NCI-H524 treated with DMSO at 0.1 percent for 48 hours (cell line): ENCODE measurements around the gene HOTAIR.

Experiments
- DNase-seq: peaks from one replicate; lab custom pipeline; 2025; lab: John Stamatoyannopoulos, UW

The HOTAIR gene

DNA sequence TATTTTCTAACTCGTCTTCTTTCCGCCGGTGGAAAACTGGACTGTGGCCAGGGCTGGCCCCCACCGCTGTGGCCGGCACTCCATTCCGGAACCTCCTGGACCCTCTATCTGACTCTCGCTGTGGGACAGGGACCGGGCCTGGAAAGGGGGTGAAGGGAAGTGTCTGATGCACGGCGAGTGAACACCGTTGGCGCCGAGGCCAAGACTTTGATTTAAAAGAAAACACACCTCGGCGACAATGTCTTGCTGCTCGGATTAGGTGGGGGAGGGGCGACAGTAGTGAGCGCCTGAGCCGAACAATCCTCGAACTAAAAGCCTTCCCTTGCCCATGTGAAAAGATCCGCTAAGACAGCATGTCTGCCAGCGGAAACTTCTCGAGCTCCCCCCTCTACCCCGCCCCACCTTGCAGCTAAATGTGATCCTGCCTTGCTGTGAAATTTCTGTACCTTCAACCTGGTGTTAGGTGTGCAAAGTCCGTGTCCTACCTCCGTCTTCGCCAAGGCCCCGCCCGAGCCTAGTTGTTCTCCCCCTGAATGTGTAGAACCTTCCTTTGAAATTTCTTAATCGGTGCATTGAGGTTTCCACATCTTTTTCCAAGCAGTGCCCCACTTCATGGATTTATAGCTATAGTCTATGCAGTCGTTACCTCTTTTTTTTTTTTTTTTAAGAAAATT is 862 bp upstream of the HOTAIR start:
- no peak for DNase-seq

GRCh38 chr12:53975064-53975471 is 314 bp upstream of the HOTAIR start:
- DNase-seq, result no peak

DNA sequence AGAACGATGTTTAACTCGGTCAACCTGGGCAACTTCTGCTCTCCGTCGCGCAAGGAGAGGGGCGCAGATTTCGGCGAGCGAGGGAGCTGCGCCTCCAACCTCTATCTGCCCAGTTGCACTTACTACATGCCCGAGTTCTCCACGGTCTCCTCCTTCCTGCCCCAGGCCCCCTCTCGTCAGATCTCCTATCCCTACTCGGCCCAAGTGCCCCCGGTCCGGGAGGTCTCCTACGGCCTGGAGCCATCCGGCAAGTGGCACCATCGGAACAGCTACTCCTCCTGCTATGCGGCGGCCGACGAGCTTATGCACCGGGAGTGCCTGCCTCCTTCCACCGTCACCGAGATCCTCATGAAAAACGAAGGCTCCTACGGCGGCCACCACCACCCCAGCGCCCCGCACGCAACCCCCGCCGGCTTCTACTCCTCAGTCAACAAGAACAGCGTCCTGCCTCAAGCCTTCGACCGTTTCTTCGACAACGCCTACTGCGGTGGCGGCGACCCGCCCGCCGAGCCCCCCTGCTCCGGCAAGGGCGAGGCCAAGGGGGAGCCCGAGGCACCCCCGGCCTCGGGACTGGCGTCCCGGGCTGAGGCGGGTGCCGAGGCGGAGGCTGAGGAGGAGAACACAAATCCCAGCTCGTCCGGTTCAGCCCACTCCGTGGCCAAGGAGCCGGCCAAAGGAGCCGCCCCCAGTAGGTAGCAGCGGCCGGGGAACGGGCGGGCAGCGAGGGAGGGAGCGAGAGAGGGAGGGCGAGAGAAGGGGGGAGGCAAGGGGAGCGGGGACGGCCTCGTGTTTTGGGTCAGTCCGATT is 1.3 kb downstream of the HOTAIR start:
- no peak for DNase-seq

- DNase-seq, result no peak
Measured at GRCh38 chr12:53972722-53973235, 2.0 kb downstream of the HOTAIR start, which contains the start of gene HOXC11. Gene HOXC11 (plus strand): TSS chr12:53973126. CDS start chr12:53973242, 116 bp downstream.

- no peak for DNase-seq
Measured at GRCh38 chr12:53972152-53972702, 2.5 kb downstream of the HOTAIR start.

- DNase-seq, result no peak
Measured at GRCh38 chr12:53971686-53972085, 3.1 kb downstream of the HOTAIR start.

DNA sequence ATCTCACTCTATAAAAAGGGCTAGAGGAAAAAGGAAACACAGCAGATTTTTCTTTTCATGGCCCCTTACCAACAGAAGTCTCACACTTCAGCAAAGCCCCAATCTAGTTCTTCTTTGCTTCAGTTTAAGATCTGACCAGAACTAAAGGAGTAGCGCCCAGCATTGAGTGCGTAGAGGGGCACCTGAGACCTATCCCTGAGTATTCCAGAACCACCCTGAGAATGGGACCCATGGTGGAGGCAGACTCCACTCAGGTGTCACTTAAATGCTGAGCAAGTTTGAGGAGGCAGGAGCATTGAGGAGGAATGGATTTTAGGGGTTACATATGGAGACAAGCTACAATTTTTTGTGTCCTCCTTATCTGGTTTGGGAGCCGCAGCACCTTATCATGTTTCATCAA is 3.6 kb downstream of the HOTAIR start:
- no peak for DNase-seq

GRCh38 chr12:53970451-53970850 is 4.3 kb downstream of the HOTAIR start:
- no peak for DNase-seq

DNA sequence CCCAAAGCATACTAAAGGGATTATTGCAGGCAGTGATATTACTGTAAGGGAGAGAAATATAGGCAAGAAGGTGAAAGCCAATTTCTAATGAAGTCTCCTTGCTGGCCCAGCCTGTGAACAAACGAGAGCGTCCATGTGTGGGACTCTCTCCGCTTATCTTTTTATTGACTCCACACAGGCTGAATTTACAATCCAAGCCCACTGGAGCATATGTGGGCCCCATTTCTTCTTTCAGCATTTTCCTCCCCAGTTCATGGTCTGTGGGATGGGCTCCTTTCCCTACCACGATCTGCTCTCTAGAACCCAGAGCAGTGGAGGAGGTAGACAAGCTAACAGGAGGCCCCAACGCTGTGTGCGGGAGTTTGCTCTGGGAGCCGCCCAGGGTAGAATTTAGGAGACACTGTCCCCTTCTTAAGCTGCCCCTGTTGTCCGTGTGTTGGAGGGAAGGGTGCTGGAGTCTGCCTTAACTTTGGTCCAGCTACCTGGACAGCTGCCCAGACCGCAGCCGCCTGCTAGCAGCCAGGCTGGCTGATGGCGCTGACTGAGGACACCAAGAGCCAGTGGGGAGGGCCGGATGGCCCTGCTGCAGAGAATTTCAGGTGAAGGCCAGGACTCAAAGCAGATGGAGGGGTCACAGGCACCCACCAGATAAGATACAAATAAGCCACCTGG is 5.0 kb downstream of the HOTAIR start:
- DNase-seq, result no peak

DNA sequence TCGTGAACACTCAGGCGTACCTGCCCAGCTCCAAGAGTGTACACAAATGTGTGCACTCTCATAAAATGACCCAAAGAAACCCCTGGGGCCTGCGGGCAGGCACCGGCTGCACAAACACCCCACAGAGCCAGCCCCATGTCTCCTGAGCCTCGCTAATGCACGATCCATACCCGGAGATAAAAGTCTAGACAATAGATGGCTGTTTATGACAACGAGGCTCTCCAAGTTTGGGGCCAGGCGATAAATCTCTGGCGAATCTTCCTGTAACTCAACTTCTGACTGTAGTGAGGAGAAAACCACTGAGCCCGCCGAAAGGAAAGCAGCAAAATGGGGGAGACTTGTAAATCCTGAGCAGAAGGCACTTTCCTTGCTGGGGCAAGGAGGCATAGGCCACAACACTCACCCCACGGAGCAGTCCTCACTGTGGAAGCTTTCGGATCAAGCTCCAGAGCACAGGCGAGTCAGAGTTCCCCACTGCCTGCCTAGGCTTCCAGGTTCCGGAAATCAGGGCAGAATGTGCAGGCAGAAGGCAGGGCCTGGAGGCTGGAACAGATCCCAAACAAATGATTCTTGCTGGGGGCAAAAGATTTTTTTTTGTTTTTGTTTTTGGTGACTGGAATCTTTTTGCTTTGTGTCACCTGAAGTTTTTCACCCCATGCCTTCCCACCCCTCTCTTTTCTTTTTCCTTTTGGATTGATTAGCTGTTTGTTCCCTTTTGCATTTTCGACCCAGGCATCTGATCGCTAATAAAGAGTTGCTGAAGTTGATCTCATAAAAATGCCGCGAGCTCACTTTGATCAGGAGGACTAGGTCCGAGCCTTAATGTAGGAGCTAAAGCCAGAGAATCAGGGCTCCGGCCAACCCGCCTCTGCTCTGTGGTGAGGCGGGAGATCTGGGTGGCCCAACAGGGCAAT is 6.3 kb downstream of the HOTAIR start:
- no peak for DNase-seq

DNA sequence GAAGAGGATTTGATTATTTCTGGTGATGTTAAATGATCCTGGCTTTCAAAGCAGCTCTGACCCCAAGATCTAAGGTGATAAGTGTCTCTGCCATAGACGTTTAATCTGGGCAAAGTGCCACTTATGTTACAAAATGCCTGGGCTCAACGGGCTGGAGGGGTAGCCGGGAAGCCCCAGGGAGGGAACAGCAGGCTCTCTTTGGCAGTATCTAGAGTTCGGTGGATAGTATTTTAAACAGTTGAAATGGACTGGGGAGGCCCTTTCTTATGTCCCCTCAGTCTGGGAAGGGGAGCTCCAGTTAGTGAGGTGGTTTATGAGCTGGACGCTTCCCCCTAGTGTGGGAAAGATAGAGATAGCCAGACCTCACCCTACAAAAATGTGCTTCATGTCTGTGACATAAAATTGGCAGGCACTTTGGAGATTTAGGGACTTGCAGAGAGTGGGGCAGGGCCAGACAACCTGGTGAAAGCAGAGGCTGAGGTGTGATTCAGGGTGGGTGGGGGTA is 7.3 kb downstream of the HOTAIR start:
- DNase-seq, result peak; percentile 36

- no peak for DNase-seq
Measured at GRCh38 chr12:53966385-53967133, 8.2 kb downstream of the HOTAIR start.

DNA sequence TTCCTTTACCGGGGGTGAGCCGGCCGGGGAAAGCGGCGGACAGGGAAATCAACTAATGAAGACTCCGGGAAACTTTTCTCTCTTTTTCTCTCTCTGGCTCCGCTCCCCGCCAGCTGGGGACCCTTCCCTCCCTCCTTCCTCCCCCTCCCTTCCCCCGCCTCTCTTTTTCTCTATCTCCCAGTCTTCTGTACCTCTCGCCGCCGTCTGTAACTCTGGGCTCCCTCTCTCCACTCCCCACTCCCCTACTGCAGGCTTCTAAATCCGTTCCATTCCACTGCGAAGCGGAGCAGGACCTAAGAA is 8.7 kb downstream of the HOTAIR start:
- no peak for DNase-seq

DNA sequence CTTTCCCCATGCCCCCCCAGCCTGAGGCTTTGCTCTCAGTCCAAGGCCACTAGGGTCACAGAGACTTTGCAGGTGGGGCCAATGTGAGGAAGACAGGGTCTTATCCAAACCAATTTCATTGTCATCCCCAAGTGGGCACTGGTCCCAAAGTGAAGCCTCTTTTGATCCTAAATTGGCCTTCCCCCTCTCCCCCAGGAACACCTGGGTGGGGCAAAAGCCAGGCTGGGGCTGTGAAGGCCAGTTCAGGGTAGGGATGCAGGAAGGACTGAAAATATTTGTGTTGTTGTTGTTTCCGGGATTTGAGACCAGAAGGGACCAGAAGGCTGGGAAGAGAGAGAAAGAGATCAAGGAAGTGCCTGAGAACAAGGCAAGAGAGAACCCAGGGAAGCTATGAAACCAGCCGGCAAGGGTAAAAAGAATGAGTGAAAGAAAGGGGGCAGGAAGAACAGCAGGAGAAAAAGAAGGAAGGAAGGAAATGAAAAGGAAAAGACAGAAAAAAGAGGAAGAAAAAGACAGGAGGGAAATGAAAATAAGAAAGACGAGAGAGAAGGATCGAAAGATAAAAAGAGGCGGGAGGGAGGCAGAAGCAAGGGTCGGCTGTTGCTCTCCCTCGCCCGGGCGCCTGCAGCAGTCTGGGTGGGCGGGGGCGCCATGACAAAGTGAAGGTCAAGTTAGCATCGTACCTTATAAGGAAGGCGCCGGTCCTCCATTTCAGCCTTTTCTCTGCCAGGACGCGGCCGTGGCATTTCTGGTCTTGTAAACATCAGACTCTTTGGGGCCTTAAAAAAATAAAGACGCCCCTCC is 9.3 kb downstream of the HOTAIR start:
- no peak for DNase-seq

DNA sequence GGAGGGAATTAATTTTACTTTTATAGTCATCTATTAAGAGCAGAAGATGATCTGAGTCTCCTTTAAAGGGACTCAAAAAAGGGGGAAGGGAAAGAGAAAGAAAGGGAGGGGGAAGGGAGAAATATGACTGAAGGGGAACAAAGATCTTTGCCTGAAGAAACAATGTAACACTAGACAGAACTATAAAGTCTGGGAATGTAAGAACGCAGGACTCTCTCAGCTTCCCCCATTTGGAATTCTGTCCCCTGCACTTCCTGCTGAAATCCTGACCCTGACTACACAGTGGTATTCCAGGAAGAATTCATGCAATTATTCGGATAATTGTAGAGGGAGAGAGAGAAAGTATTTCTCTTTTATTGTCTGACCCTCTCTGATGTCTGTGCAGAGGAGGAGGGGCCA is 10.4 kb downstream of the HOTAIR start:
- DNase-seq, result no peak

GRCh38 chr12:53963434-53964314 is 11.1 kb downstream of the HOTAIR start:
- no peak for DNase-seq

GRCh38 chr12:53963005-53963404 is 11.7 kb downstream of the HOTAIR start:
- no peak for DNase-seq

- DNase-seq, result no peak
Measured at GRCh38 chr12:53961025-53961761, 13.6 kb downstream of the HOTAIR start.
